Common myeloid progenitor, CD34-positive (primary cell): ENCODE data around the gene NEDD4L.
A peak's percentile ranks its signal among the peaks of the same experiment; 100 is the strongest.

Experiments used
- CTCF ChIA-PET: fragments of 350-600 bp; sonication (Branson Sonifier 250); formaldehyde crosslinking; loops from one replicate; lab custom pipeline; 2021; ENCODE audit warnings: antibody characterized with exemption; lab: Charles Lee
- POLR2A ChIA-PET: fragments of 350-600 bp; sonication (Branson Sonifier 250); formaldehyde crosslinking; loops from one replicate; lab custom pipeline; 2021; ENCODE audit warnings: antibody characterized with exemption; lab: Charles Lee
- DNase-seq, 3 donors: peaks; one replicate each; pipeline versions ENCODE4 v3.0.0 to v3.0.0-alpha.2; 2013
- H3K27ac ChIP-seq, 2 experiments: 1 replicate in 1 of 2; 2 replicates in 1 of 2; pipeline ENCODE4 v1.7.0; 2013; ENCODE audit warnings: inconsistent platforms in 2 of 2, low read length in 2 of 2, mild to moderate bottlenecking in 2 of 2, low read depth in 1 of 2, moderate library complexity in 1 of 2; ENCODE audit not compliant: severe bottlenecking in 2 of 2, insufficient read depth in 1 of 2, poor library complexity in 1 of 2
- H3K27me3 ChIP-seq, 5 experiments: replicated peaks in 2 of 5; 1 replicate in 3 of 5; 2 replicates in 2 of 5; pipeline versions ENCODE4 v1.6.1 to v1.7.0; 2013; ENCODE audit warnings: low read length in 4 of 5, mild to moderate bottlenecking in 2 of 5, moderate library complexity in 2 of 5, inconsistent platforms in 1 of 5; ENCODE audit not compliant: insufficient read depth in 5 of 5, control insufficient read depth in 4 of 5
- H3K36me3 ChIP-seq, 4 experiments: 1 replicate in 2 of 4; 2 replicates in 2 of 4; pipeline versions ENCODE4 v1.6.1 to v1.7.0; 2013; ENCODE audit warnings: low read length in 3 of 4, control low read depth in 1 of 4, mild to moderate bottlenecking in 1 of 4; ENCODE audit not compliant: control insufficient read depth in 4 of 4, insufficient read depth in 4 of 4
- H3K4me1 ChIP-seq, 4 experiments: 1 replicate in 3 of 4; 2 replicates in 1 of 4; pipeline versions ENCODE4 v1.6.1 to v1.7.1; 2013; ENCODE audit warnings: low read length in 3 of 4, mild to moderate bottlenecking in 3 of 4, control low read depth in 1 of 4, inconsistent platforms in 1 of 4, moderate library complexity in 1 of 4; ENCODE audit not compliant: control insufficient read depth in 4 of 4, insufficient read depth in 4 of 4; ENCODE audit errors: control extremely low read depth in 1 of 4
- H3K4me3 ChIP-seq, 7 experiments: 1 replicate in 4 of 7; 2 replicates in 3 of 7; pipeline versions ENCODE4 v1.5.1 to v1.7.0; 2013; ENCODE audit warnings: mild to moderate bottlenecking in 7 of 7, low read length in 6 of 7, moderate library complexity in 6 of 7, inconsistent platforms in 2 of 7, low read depth in 2 of 7, control low read depth in 1 of 7; ENCODE audit not compliant: insufficient read depth in 4 of 7, control insufficient read depth in 1 of 7; ENCODE audit errors: extremely low read depth in 1 of 7
- H3K9me3 ChIP-seq, 5 experiments: 1 replicate in 4 of 5; 2 replicates in 1 of 5; pipeline versions ENCODE4 v1.6.1 to v1.7.1; 2013; ENCODE audit warnings: low read length in 4 of 5, mild to moderate bottlenecking in 2 of 5, inconsistent platforms in 1 of 5, low read depth in 1 of 5, moderate library complexity in 1 of 5; ENCODE audit not compliant: control insufficient read depth in 4 of 5, insufficient read depth in 2 of 5; ENCODE audit errors: control extremely low read depth in 1 of 5
- WGBS: methylation state at CpG from one replicate; pipeline ENCODE4 v1.1.5; 2013; ENCODE audit not compliant: insufficient coverage; 5-methylcytosine and 5-hydroxymethylcytosine counted together

Gene NEDD4L

DNA sequence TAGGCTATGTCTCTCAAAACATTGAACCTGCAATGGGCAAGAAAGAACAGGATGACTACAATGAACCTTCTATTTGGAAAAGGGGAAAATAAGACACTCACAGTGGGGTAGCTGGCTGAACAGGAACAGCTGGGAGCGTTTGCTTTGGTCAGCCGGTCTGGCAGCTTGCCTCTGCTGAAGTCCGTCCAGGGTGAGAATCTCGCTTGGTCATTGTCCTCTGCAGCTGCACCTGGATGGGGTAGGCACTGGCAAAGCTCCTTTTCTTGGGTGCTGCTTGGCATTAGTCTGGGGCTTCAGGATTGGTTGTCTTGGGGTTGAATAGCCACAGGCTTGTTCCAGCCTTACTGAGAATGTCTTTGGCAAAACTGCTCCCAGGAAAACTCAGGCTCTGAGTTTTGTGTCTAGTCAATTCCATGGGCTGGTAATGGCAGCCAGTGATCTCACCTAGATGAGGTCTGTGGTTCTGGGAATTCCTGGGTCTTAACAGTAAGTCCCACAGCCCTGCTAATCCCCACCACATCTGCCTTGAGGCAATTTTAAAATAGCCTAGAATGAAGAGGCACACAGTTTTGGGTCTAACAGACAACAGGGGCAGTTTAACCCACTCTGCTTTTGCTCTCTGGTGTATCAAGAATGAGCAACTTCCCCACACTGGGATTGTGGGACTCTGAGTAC is 13.4 kb downstream of the NEDD4L start:
- POLR2A ChIA-PET, result no interaction called here
- CTCF ChIA-PET, result interaction anchor here (1.2 to 6.7 kb wide), 3 partner anchors 14 to 78 kb away, joined by 3 to 37 read pairs (median 5); partner anchors contain the start of gene NEDD4L
- H3K36me3 ChIP-seq, result no peaks in the 10 kb centered on the region
- H3K4me1 ChIP-seq, result peaks cover 0 to 7% (median 2%) of the 10 kb centered on the region in 4 experiments
- H3K9me3 ChIP-seq, result no peaks in the 10 kb centered on the region
- no peak for DNase-seq
- no peak overlapping the region for H3K4me3 ChIP-seq
- 100% methylated on average over 4 of the region's 4 CpGs for WGBS
- no peaks in the 10 kb centered on the region for H3K27me3 ChIP-seq
- H3K27ac ChIP-seq, result no peak overlapping the region

- ChIA-PET POLR2A (no interaction called here), CTCF (interaction anchor here (1.2 kb wide), 1 partner anchor 77 kb away, joined by 3 read pairs; no protein-coding TSS in a partner anchor)
- Histone ChIP-seq H3K27ac (no peak overlapping the region), H3K4me3 (no peak overlapping the region), H3K27me3 (no peaks in the 10 kb centered on the region), H3K4me1 (peaks cover 0 to 7% (median 2%) of the 10 kb centered on the region in 4 experiments), H3K9me3 (no peaks in the 10 kb centered on the region), H3K36me3 (no peaks in the 10 kb centered on the region)
- WGBS, result no CpG with 5 or more reads among the region's 3 CpGs
- DNase-seq, result no peak
These were observed 14.7 kb downstream of the NEDD4L start for GRCh38 chr18:58058720-58059119.

DNA sequence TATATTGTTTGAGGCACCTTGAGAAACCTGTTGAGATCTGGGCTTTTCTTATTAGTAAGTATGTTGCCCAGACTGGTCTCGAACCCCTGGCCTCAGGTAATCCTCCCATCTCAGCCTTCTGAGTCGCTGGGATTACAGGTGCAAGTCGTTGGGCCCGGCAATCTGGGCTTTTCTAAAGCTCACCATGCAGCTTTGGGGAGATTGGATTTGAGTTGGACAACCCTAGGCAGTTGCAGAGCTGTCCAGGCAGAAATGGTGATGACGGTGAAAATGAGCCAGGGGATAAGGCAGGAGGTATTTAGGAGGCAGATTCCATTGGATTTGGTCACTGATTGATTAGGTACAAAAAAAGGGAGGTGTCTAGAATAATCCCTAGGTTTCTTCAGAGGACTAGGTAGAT is 16.2 kb downstream of the NEDD4L start:
- POLR2A ChIA-PET, result no interaction called here
- Histone ChIP-seq H3K9me3 (no peaks in the 10 kb centered on the region), H3K4me3 (no peak overlapping the region), H3K4me1 (peaks cover 0 to 3% (median 0%) of the 10 kb centered on the region in 4 experiments), H3K27ac (no peak overlapping the region), H3K27me3 (no peaks in the 10 kb centered on the region), H3K36me3 (no peaks in the 10 kb centered on the region)
- CTCF ChIA-PET, result no interaction called here
- WGBS, result 50% methylated on average over 2 of the region's 5 CpGs
- DNase-seq, result no peak

- ChIA-PET CTCF (interaction anchor here (0.6 to 5.8 kb wide), 5 partner anchors 9 to 103 kb away, joined by 3 to 23 read pairs (median 3); no protein-coding TSS in a partner anchor), POLR2A (no interaction called here)
- Histone ChIP-seq H3K4me3 (no peak overlapping the region), H3K4me1 (peaks cover 0 to 3% (median 0%) of the 10 kb centered on the region in 4 experiments), H3K9me3 (no peaks in the 10 kb centered on the region), H3K27ac (no peak overlapping the region), H3K36me3 (no peaks in the 10 kb centered on the region), H3K27me3 (no peaks in the 10 kb centered on the region)
- DNase-seq, result no peak
- WGBS, result 100% methylated on average over 1 of the region's 3 CpGs
These were observed 17.3 kb downstream of the NEDD4L start for GRCh38 chr18:58061349-58061748.

- peak in 2 of 3 donors; percentile 46 to 64 for DNase-seq
- Histone ChIP-seq H3K36me3 (no peaks in the 10 kb centered on the region), H3K27me3 (no peaks in the 10 kb centered on the region), H3K9me3 (no peaks in the 10 kb centered on the region), H3K4me3 (no peak overlapping the region), H3K27ac (no peak overlapping the region), H3K4me1 (peaks cover 0 to 3% (median 0%) of the 10 kb centered on the region in 4 experiments)
- CTCF ChIA-PET, result interaction anchor here (0.8 to 5.8 kb wide), 6 partner anchors 9 to 704 kb away, joined by 3 to 23 read pairs (median 4); no protein-coding TSS in a partner anchor
- POLR2A ChIA-PET, result interaction anchor here (0.9 kb wide), 1 partner anchor 11 kb away, joined by 3 read pairs; no protein-coding TSS in a partner anchor
- 86% methylated on average over 9 of the region's 10 CpGs for WGBS
These were observed 20.5 kb downstream of the NEDD4L start for GRCh38 chr18:58064406-58064998.

- Histone ChIP-seq H3K36me3 (no peaks in the 10 kb centered on the region), H3K4me3 (no peak overlapping the region), H3K27ac (no peak overlapping the region), H3K27me3 (no peaks in the 10 kb centered on the region), H3K9me3 (no peaks in the 10 kb centered on the region), H3K4me1 (peaks cover 0 to 3% (median 0%) of the 10 kb centered on the region in 4 experiments)
- WGBS, result no CpG with 5 or more reads among the region's 3 CpGs
- ChIA-PET CTCF (interaction anchor here (1.8 to 5.8 kb wide), 3 partner anchors 14 to 21 kb away, joined by 4 to 23 read pairs (median 4); no protein-coding TSS in a partner anchor), POLR2A (no interaction called here)
- no peak for DNase-seq
These were observed 21.9 kb downstream of the NEDD4L start for GRCh38 chr18:58065956-58066355.

DNA sequence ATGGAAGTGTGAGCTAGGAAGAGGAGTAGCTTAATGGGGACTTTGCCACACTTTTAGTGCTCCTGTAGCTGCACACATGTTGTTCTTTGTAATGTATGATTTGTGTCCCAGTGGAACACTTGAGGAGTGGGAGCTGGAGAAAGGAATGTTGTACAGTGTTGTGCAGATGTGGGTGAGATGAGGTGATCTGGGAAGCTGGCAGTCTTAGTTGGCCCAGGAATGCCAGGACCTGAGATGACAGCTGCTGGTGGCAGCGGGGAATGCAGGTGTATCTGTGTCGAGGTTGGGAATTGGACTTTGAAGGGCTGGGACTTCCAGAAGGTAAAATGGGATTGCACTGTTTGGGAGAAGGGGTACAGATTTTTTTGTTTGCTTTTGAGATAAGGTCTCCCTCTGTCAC is 23.6 kb downstream of the NEDD4L start:
- Histone ChIP-seq H3K4me1 (no peaks in the 10 kb centered on the region), H3K4me3 (no peak overlapping the region), H3K27ac (no peak overlapping the region), H3K36me3 (no peaks in the 10 kb centered on the region), H3K27me3 (no peaks in the 10 kb centered on the region), H3K9me3 (no peaks in the 10 kb centered on the region)
- ChIA-PET POLR2A (interaction anchor here (0.6 kb wide), 1 partner anchor 58 kb away, joined by 3 read pairs; no protein-coding TSS in a partner anchor), CTCF (interaction anchor here (0.6 to 1.9 kb wide), 7 partner anchors 12 to 1221 kb away, joined by 3 to 5 read pairs (median 4); no protein-coding TSS in a partner anchor)
- WGBS, result 100% methylated on average over 2 of the region's 2 CpGs
- DNase-seq, result no peak
